ENCODE results near the gene ANKRD31. TPM values are rescaled to one million over a fixed set of nuclear protein-coding genes. Genes with fewer than 3 reads are reported as not detected.

The ANKRD31 gene
- total RNA-seq, 1 experiment from 2014 or later = 0.11 TPM

GRCh38 chr5:75169516-75169915, 67.2 kb downstream of the ANKRD31 start:
- Histone ChIP-seq H3K9me3 (ENCODE audit: control insufficient read depth, low read depth, low read length) (no peaks in the 10 kb centered on the region), H3K14ac (ENCODE audit: insufficient read depth, low read length) (no peak overlapping the region), H3K9ac (ENCODE audit: extremely low read depth, insufficient read length, low read length) (no peak overlapping the region), H2BK12ac (ENCODE audit: insufficient read length, low read depth, low read length) (no peak overlapping the region), H3K4me2 (ENCODE audit: insufficient read depth, insufficient read length, low read length) (no peak overlapping the region), H2BK15ac (ENCODE audit: low read depth, low read length) (no peak overlapping the region), H3K18ac (ENCODE audit: insufficient read length, low read depth, low read length) (no peak overlapping the region), H3K79me1 (ENCODE audit: insufficient read depth, low read depth, low read length, poor library complexity, severe bottlenecking) (no peaks in the 10 kb centered on the region), H2AK5ac (ENCODE audit: insufficient read length, low read length) (no peak overlapping the region), H4K5ac (ENCODE audit: insufficient read length, low read depth, low read length) (no peak overlapping the region), H3K4me1 (ENCODE audit: insufficient read depth, low read length) (no peaks in the 10 kb centered on the region), H2BK120ac (ENCODE audit: low read depth, low read length, poor library complexity, severe bottlenecking) (no peak overlapping the region), H3K79me2 (ENCODE audit: insufficient read depth, low read length) (no peaks in the 10 kb centered on the region), H3K56ac (ENCODE audit: insufficient read length, low read depth, low read length) (no peak overlapping the region), H4K20me1 (ENCODE audit: control insufficient read depth, insufficient read depth, insufficient read length) (no peaks in the 10 kb centered on the region), H2BK5ac (ENCODE audit: insufficient read length, low read length) (no peak overlapping the region), H3K23ac (ENCODE audit: insufficient read length, low read depth, low read length) (no peak overlapping the region), H3K27ac (ENCODE audit: insufficient read length, low read depth, low read length) (no peak overlapping the region), H3K23me2 (ENCODE audit: insufficient read length, low read depth, low read length, poor library complexity, severe bottlenecking) (no peaks in the 10 kb centered on the region), H2BK20ac (ENCODE audit: low read depth, low read length, poor library complexity, severe bottlenecking) (no peak overlapping the region), H4K8ac (replicated peaks; ENCODE audit: insufficient read length, low read depth, low read length) (no peak overlapping the region), H4K91ac (ENCODE audit: insufficient read length, low read depth, low read length) (no peak overlapping the region), H2AFZ (ENCODE audit: low read length) (no peak overlapping the region), H3K4ac (ENCODE audit: low read depth, low read length) (no peak overlapping the region), H3T11ph (ENCODE audit: low read length) (no peak overlapping the region), H3K27me3 (ENCODE audit: insufficient read depth, low read length) (no peaks in the 10 kb centered on the region)
- Mint-ChIP-seq H3K4me3 (no peak overlapping the region), H3K27me3 (ENCODE audit: low read depth) (no peaks in the 10 kb centered on the region), H3K36me3 (ENCODE audit: insufficient read depth in 1 of 3, low read depth in 3 of 3) (peaks cover 5 to 9% (median 7%) of the 10 kb centered on the region in 3 experiments; a peak in 6 of 7 replicates), H3K27ac (no peak overlapping the region), H3K4me1 (0 out of 4 replicates have a peak, but pooled peaks cover 0 to 2% of the 10 kb centered on the region in 2 experiments), H3K9me3 (peaks cover 15% of the 10 kb centered on the region in 2 experiments)
- no CpG with 5 or more reads among the region's 2 CpGs for WGBS (ENCODE audit: extremely low coverage, insufficient read length, low lambda C conversion rate)
- DNase-seq = no peak
- no peak for TF ChIP-seq CTCF (conservative IDR thresholded peaks at IDR 0.05)
